ENCODE results near the gene CYTH3.

CYTH3 gene

DNA sequence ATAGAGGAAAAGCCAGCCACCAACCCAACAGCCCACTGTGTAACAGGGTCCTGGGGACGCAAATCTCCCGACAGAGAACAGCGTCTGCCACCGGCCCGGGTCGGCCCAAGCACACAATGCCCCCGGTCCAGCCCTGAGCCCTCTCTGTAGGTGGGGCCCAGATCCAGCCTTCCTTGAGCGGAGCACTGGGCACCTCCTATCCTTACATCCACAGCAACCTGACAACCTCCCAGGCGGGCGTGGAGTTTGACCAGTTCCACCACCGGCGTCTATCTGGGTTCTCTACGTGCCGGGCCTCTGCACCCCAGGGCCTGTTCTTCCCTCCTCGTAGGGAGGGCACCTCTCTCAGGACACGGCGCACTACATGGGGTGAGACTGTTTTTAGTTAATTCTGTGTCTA, 109.0 kb downstream of the CYTH3 start:
- Histone ChIP-seq H3K27ac (ENCODE audit: low read depth, low read length) (no peak overlapping the region), H3K9ac (ENCODE audit: low read length) (no peak overlapping the region), H3K9me2 (replicated peaks; ENCODE audit: insufficient read depth, low read length) (no peaks in the 10 kb centered on the region), H2AFZ (ENCODE audit: low read depth, low read length, severe bottlenecking) (no peak overlapping the region), H3K9me3 (ENCODE audit: insufficient read depth, low read length) (no peaks in the 10 kb centered on the region), H4K20me1 (ENCODE audit: low read depth, low read length) (0 out of 2 replicates have a peak, but pooled peaks cover 7% of the 10 kb centered on the region), H3K4me2 (ENCODE audit: low read depth, low read length, poor library complexity, severe bottlenecking) (no peak overlapping the region), H3K4me3 (ENCODE audit: insufficient read depth, low read length, poor library complexity, severe bottlenecking) (no peak overlapping the region), H3K36me3 (ENCODE audit: low read length) (peaks cover 8% of the 10 kb centered on the region; the same call in 1 of the 2 replicates), H3F3A (ENCODE audit: insufficient read depth) (0 out of 2 replicates have a peak, but pooled peaks cover 9% of the 10 kb centered on the region), H3K79me2 (ENCODE audit: insufficient read depth, low read length) (no peaks in the 10 kb centered on the region), H3K27me3 (ENCODE audit: low read length) (no peaks in the 10 kb centered on the region)
- TF ChIP-seq, protein P1, sequence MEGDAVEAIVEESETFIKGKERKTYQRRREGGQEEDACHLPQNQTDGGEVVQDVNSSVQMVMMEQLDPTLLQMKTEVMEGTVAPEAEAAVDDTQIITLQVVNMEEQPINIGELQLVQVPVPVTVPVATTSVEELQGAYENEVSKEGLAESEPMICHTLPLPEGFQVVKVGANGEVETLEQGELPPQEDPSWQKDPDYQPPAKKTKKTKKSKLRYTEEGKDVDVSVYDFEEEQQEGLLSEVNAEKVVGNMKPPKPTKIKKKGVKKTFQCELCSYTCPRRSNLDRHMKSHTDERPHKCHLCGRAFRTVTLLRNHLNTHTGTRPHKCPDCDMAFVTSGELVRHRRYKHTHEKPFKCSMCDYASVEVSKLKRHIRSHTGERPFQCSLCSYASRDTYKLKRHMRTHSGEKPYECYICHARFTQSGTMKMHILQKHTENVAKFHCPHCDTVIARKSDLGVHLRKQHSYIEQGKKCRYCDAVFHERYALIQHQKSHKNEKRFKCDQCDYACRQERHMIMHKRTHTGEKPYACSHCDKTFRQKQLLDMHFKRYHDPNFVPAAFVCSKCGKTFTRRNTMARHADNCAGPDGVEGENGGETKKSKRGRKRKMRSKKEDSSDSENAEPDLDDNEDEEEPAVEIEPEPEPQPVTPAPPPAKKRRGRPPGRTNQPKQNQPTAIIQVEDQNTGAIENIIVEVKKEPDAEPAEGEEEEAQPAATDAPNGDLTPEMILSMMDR (IDR thresholded peaks at IDR 0.05; ENCODE audit: insufficient read depth, low read length, poor library complexity, severe bottlenecking), result no peak
- no peak for TF ChIP-seq EZH2phosphoT487 (conservative IDR thresholded peaks at IDR 0.05; ENCODE audit: low read length)

DNA sequence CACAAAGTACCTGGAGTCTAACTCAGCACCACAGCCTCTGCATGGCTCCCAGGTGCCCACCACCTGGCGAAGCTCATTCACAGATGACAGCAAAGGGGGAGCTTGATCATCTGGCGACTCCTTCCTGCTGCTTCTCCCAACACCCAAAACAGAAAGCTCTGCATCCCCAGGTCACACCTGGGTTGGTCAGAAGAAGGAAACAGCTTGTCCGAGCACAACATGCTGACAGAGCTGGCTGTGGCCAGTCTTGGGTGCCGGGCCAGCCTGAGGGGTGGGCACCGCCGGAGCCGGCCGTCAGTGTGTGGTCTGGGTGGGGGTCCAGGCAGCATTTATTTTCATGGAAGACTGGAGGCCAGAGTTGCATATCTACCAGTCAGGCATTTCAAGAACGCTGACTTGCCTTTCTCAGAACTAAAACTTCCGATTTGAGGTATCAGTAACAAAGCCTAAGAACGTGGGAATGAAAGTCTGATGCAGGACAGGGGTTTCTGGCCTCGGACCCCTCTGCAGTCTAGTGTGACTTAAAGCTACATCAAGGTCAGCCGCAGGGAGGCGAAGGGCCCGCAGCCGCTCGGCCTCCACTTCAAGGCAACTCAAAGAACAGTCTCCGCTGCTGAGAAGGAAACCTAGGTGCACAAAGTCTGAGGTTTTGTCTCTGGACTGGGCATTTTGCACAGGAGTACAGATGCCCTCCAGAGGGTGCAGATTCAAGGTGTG, 109.6 kb downstream of the CYTH3 start:
- H3K4me3 ChIP-seq (ENCODE audit: insufficient read depth, low read length, poor library complexity, severe bottlenecking), result no peak overlapping the region
- H3K9me2 ChIP-seq (replicated peaks; ENCODE audit: insufficient read depth, low read length), result no peaks in the 10 kb centered on the region
- no peaks in the 10 kb centered on the region for H3K27me3 ChIP-seq (ENCODE audit: low read length)
- H3K9me3 ChIP-seq (ENCODE audit: insufficient read depth, low read length), result no peaks in the 10 kb centered on the region
- H3F3A ChIP-seq (ENCODE audit: insufficient read depth), result 0 out of 2 replicates have a peak, but pooled peaks cover 9% of the 10 kb centered on the region
- no peak overlapping the region for H2AFZ ChIP-seq (ENCODE audit: low read depth, low read length, severe bottlenecking)
- no peaks in the 10 kb centered on the region for H3K79me2 ChIP-seq (ENCODE audit: insufficient read depth, low read length)
- TF ChIP-seq, protein P1 (IDR thresholded peaks at IDR 0.05; ENCODE audit: insufficient read depth, low read length, poor library complexity, severe bottlenecking), result no peak
- TF ChIP-seq EZH2phosphoT487 (conservative IDR thresholded peaks at IDR 0.05; ENCODE audit: low read length), result no peak
- H3K4me2 ChIP-seq (ENCODE audit: low read depth, low read length, poor library complexity, severe bottlenecking), result no peak overlapping the region
- H4K20me1 ChIP-seq (ENCODE audit: low read depth, low read length), result 0 out of 2 replicates have a peak, but pooled peaks cover 7% of the 10 kb centered on the region
- H3K36me3 ChIP-seq (ENCODE audit: low read length), result peaks cover 8% of the 10 kb centered on the region; the same call in 1 of the 2 replicates
- H3K27ac ChIP-seq (ENCODE audit: low read depth, low read length), result no peak overlapping the region
- no peak overlapping the region for H3K9ac ChIP-seq (ENCODE audit: low read length)

DNA sequence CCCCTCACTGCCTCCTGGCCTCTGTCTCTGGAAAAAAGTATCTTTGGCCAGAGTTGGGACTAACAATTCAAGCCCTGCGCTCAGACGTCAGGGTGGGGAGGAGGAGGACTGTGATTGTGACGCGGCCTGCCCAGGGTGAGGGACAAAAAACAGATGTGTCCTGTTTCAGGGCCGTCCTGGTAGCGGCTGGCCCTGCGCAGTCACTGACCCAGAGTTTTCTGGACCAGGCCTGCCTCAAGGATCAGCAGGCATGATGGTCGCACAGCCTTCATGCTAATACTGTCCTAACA, 110.1 kb downstream of the CYTH3 start:
- Histone ChIP-seq H3K9ac (ENCODE audit: low read length) (no peak overlapping the region), H3K27ac (ENCODE audit: low read depth, low read length) (no peak overlapping the region), H3K79me2 (ENCODE audit: insufficient read depth, low read length) (no peaks in the 10 kb centered on the region), H3K4me3 (ENCODE audit: insufficient read depth, low read length, poor library complexity, severe bottlenecking) (no peak overlapping the region), H3F3A (ENCODE audit: insufficient read depth) (0 out of 2 replicates have a peak, but pooled peaks cover 9% of the 10 kb centered on the region), H3K9me3 (ENCODE audit: insufficient read depth, low read length) (no peaks in the 10 kb centered on the region), H3K36me3 (ENCODE audit: low read length) (peaks cover 8% of the 10 kb centered on the region; the same call in 1 of the 2 replicates), H4K20me1 (ENCODE audit: low read depth, low read length) (0 out of 2 replicates have a peak, but pooled peaks cover 7% of the 10 kb centered on the region), H3K9me2 (replicated peaks; ENCODE audit: insufficient read depth, low read length) (no peaks in the 10 kb centered on the region), H2AFZ (ENCODE audit: low read depth, low read length, severe bottlenecking) (no peak overlapping the region), H3K4me2 (ENCODE audit: low read depth, low read length, poor library complexity, severe bottlenecking) (no peak overlapping the region), H3K27me3 (ENCODE audit: low read length) (no peaks in the 10 kb centered on the region)
- TF ChIP-seq EZH2phosphoT487 (conservative IDR thresholded peaks at IDR 0.05; ENCODE audit: low read length), result no peak
- TF ChIP-seq, protein P1 (IDR thresholded peaks at IDR 0.05; ENCODE audit: insufficient read depth, low read length, poor library complexity, severe bottlenecking), result no peak

Data from SU-DHL-6 (cell line).